Activated CD8-positive, alpha-beta memory T cell treated with anti-CD3 and anti-CD28 coated beads for 36 hours (primary cell): ENCODE measurements around the gene GTF2IRD1. TPM values are rescaled to one million over a fixed set of nuclear protein-coding genes. Genes with fewer than 3 reads are reported as not detected.
"Not testable (repeated sequence)": the region's sequence is repeated elsewhere in the genome, so short reads cannot be mapped to it uniquely, and the experiment has no call there.

ENCODE experiments used
- CTCF ChIA-PET: fragments of 350-600 bp; sonication (Branson Sonifier 250); formaldehyde crosslinking; loops from one replicate; lab custom pipeline; 2021; ENCODE audit warnings: antibody characterized with exemption; lab: Charles Lee
- POLR2A ChIA-PET: fragments of 350-600 bp; sonication (Branson Sonifier 250); formaldehyde crosslinking; loops from one replicate; lab custom pipeline; 2021; ENCODE audit warnings: antibody characterized with exemption; lab: Charles Lee
- total RNA-seq, 2 experiments: library from RNA; stranded (reverse); gene quantifications; one replicate each; pipeline ENCODE4 v1.2.3, GENCODE V29; 2021

Gene GTF2IRD1
- total RNA-seq, 2 experiments from 2014 or later: 0.67 to 1.2 TPM

DNA sequence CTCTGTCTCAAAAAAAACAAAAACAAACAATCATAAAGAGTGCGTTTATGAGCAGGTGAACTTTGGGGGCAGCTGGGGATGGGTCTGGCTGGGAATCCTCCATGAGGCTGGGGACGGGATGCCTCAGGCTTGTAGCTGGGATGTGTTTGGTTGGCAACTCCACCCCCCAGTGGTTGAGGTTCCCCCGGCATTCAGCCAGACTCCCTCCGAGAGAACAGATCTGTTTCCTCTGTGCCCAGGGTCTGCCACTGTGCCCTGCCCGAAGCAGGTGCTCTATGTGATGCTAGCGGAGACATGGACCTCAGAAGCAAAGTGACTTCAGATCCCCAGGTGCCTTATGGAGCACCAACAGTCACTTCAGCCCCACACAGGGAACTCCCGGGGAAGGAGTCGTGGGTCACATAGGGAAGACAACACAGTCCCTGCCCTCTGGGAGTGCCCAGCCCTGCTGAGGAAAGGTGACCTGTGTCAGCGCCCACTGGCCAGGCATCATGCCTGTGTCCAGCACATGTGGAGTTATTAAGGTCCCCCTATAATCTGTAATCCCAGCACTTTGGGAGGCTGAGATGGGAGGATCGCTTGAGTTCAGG is 29.3 kb upstream of the GTF2IRD1 start:
- POLR2A ChIA-PET: no interaction called here
- CTCF ChIA-PET: interaction anchor here (1.7 kb wide), 1 partner anchor 14 kb away, joined by 3 read pairs; no protein-coding TSS in a partner anchor

DNA sequence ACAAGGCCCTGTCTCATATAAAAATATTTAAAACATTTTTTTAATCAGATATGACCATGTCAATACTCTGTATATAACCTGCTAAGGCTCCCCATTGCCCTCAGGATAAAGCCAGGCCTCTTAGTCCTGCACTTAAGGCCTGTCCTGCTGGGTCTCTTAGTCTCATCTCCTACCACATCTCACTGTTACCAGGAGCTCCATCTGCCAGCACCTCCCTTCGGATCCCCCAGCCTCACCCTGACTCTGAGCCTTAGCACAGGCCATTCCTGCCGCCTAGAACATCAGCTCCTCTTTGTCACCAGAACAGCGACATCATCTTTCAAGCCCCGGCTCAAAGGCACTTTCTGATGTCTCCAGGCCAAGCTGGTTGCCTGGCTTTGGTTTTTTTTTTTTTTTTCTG is 25.7 kb upstream of the GTF2IRD1 start:
- POLR2A ChIA-PET: no interaction called here
- CTCF ChIA-PET: interaction anchor here (0.8 to 3.2 kb wide), 3 partner anchors 11 to 254 kb away, joined by 3 to 11 read pairs (median 3); partner anchors contain the start of gene EIF4H

DNA sequence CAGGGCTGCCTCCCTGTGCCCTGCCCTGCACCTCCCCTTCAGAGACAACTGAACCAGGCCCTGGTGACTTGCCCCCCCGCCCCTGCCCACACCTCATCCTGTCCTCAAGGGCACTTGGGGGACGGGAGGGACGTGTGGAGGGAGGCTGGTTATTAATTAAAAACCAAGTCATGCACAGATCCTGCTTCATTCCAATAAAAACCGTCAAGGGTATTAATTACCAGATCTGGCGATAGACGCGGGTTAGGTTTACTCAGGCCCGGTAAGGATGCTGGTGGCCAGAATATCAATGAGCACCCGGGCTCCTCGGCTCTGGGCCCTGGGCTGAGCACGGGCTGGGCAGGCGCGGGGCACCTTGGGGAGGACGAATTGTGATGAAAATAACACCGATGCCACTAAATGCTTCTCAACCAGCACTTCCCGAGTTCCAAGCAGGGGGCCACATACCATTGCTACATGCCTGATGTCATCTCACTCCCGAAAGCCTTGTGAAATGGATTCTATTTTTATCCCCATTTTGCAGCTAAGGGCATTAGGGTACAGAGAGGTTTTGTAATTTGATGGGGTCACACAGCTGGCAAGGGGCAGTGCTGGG is 24.5 kb upstream of the GTF2IRD1 start:
- CTCF ChIA-PET: no interaction called here
- POLR2A ChIA-PET: no interaction called here

DNA sequence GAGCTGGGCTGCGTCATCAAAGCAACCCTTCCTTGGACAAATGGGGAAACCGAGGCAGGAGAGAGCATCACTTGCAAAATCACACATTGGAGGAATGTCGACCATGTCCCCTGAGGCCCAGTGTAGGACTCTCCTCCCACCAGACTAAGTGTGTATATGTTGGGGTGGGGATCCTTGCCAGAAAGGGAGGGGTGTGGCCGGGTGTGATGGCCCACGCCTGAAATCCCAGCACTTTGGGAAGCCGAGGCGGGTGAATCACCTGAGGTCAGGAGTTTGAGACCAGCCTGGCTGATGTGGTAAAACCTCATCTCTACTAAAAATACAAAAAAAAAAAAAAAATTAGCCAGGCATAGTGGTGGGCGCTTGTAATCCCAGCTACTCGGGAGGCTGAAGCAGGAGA is 23.3 kb upstream of the GTF2IRD1 start:
- POLR2A ChIA-PET, CTCF ChIA-PET: not testable (repeated sequence)

DNA sequence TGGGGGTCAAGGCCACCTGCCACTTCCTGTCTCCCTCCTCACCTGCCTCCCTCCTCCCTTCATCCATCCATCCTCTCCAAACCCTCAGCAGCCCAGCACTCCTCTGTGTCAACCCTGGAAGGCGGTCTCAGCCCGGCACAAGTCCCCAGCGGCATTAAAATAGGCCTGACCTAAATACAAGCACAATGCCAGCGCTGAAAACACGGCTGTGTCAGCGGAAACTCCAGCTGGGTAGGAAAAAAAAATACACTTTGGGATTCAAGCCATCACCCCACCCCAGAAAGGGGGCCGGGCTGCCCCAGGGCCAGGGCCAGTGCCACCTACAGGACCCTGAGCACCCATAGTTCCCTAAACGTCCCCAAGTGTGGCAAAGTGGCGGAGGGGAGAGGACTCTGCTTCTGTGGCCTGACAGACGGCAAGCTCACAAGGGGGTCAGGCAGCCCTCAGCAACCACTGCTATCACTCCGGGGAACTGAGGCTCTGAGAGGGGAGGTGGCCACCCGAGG is 22.7 kb upstream of the GTF2IRD1 start:
- ChIA-PET POLR2A (no interaction called here), CTCF (no interaction called here)

DNA sequence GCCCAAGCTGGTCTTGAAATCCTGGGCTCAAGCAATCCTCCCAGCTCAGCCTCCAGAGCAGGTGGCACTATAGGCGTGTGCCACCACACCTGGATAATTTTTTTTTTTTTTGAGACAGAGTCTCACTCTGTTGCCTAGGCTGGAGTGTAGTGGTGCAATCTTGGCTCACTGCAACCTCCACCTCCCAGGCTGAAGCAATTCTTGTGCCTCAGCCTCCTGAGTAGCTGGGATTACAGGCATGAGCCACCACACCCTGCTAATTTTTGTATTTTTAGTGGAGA is 16.5 kb upstream of the GTF2IRD1 start:
- CTCF ChIA-PET: interaction anchor here (0.8 kb wide), 1 partner anchor 328 kb away, joined by 5 read pairs; no protein-coding TSS in a partner anchor
- POLR2A ChIA-PET: not testable (repeated sequence)

DNA sequence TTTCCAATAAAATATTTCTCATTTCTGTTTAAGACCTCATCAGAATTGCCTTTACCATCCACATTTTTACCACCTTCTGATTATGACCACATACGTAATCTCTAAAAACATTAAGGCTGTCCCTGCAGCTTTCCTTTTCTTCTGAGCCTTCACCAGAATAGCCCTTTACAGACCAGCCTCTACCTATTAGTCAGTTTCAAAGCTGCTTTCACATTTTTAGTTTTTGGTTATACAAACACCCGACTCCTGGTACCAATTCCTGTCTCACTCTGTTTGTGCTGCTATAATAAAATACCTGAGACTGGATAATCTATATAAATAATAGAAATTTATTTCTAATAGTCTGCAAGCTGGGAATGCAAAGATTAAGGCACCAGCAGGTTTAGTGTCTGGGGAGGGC is 15.4 kb upstream of the GTF2IRD1 start:
- POLR2A ChIA-PET: no interaction called here

DNA sequence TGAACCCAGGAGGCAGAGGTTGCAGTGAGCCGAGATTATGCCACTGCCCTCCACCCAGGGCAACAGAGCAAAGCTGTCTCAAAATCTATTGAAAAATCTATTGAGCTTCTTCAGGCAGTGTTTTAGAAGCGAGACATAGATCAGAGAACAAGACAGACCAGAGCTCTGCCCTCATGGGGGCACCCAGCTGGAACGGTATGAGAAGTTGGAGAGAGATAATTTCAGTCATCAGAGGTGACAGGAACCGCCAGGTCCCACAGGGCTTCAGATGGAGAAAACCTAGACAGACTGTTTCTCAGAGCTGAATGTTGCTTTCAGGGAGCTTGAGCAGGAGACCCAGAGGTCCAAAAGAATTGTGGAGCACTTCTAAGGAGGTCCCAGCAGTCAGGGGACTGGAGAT is 14.2 kb upstream of the GTF2IRD1 start:
- POLR2A ChIA-PET: no interaction called here
- CTCF ChIA-PET: interaction anchor here (2.2 kb wide), 1 partner anchor 10 kb away, joined by 6 read pairs; no protein-coding TSS in a partner anchor

More for the DNA sequence above, 15.4 kb upstream of the GTF2IRD1 start:
- CTCF ChIA-PET: interaction anchor here (2.2 kb wide), 1 partner anchor 12 kb away, joined by 6 read pairs; no protein-coding TSS in a partner anchor

DNA sequence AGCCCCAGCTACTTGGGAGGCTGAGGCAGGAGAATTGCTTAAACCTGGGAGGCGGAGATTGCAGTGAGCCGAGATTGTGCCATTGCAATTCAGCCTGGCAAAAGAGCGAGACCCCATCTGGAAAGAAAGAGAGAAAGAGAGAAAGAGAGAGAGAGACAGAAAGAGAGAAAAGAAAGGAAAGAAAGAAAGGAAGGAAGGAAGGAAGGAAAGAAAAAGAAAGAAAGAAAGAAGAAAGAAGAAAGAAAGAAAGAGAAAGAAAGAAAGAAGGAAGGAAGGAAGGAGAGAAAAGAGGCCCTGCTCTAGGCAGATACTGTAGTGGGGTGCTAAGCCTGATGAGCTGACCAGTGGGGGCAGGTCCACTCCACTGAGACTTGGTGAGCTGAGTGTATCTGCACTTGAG is 13.6 kb upstream of the GTF2IRD1 start:
- CTCF ChIA-PET: interaction anchor here (2.2 kb wide), 1 partner anchor 10 kb away, joined by 6 read pairs; no protein-coding TSS in a partner anchor
- POLR2A ChIA-PET: not testable (repeated sequence)

DNA sequence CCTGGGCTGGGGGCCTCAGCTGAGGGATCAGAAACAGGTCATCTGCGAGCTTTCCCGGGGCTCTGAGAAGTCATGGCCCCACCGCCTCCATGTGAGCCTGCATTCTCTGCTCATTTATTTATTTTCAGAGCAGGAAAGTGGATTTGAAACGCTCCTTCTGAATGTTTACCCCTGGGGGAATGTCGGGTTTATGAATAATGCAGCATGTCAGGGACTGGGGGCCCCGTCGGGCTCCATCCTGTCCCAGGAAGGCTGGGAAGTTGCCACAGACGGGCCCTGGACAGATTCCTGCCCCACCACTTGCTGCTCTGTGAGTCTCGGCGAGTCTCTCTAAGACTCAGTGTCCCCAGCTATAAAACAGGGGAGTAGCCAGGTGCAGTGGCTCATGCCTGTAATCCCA is 11.9 kb upstream of the GTF2IRD1 start:
- CTCF ChIA-PET: no interaction called here
- POLR2A ChIA-PET: no interaction called here

DNA sequence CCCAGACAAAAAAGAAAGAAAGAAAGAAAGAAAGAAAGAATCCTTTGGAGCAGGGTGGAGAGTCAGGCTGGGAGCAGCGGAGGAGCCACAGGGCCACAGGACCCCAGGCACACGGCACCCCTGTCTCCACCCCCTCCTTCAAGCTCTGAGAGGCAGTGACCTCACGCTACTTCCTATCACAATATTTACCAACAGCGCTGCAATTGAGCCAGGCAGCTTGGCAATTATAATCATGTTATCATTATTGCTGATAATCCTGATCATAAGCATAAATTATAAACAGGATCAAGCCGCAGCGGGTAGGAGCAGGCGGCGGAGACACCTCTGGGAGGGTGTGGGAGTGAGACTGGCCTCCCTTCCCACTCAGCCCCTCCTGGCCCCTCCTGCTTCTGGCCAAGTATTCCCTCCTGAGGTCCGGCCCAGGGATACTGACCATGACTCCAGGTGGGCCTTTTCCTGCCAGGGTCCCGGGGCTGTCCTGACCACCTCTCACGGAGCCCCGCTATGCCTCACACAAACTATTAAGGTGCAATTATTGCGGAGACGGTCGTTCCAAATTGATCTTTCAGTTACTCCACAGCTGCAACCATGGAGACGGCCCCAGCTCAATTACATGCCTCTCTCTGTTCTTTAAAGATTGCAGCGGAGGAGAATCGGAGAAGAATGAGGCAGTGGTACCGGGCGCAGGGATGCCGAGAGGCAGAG is 10.0 kb upstream of the GTF2IRD1 start:
- POLR2A ChIA-PET: no interaction called here
- CTCF ChIA-PET: interaction anchor here (1.1 kb wide), 1 partner anchor 9 kb away, joined by 3 read pairs; no protein-coding TSS in a partner anchor

DNA sequence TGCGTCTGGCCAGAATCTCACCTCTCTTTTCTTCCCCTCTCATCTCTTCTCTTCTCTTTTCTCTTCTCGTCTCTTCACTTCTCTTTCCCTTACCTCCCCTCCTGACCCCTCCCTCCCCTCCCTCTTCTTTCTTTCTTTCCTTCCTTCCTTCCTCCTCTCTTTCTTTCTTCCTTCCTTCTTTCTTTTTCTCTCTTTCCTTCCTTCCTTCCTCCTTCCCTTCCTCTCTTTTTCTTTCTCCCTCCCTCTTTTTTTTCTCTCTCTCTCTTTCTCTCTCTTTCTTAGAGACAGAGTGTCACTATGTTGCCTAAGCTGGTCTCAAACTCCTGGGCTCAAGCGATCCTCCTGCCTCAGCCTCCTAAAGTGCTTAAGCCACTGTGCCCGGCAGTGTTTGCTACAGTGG is 4.6 kb upstream of the GTF2IRD1 start:
- ChIA-PET POLR2A (no interaction called here), CTCF (interaction anchor here (0.8 to 1.5 kb wide), 3 partner anchors 10 to 31 kb away, joined by 3 to 6 read pairs (median 3); no protein-coding TSS in a partner anchor)

DNA sequence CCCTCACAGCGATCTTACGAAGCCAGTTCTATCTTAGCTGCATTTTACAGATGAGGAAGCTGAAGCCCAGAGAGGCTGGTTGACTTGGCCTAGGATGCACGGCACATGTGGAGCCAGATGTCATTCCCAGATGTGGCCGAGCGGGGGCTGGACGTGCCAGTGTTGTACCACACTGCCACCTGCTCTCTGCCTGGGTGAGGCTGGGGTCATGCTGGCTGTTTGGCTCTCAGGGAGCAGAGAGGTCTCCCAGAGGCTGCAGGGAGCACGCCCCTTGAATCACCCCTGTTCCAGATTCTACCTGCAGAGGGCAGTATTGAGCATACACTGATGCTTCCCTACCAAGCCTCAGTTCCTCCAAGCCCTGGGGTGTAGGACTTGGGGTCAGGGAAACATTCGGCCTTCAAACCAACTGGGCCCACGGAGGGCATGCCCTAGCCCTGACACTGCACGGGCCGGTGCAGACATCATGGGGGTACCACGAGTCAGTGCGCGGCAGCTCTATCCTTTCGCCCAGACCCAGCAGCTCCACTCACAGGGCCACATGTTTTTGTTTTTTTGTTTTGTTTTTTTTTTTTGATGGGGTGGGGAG is 3.8 kb upstream of the GTF2IRD1 start:
- ChIA-PET CTCF (interaction anchor here (0.7 to 1.5 kb wide), 6 partner anchors 9 to 260 kb away, joined by 3 to 6 read pairs (median 4); no protein-coding TSS in a partner anchor), POLR2A (interaction anchor here (0.6 kb wide), 1 partner anchor 13 kb away, joined by 3 read pairs; no protein-coding TSS in a partner anchor)

DNA sequence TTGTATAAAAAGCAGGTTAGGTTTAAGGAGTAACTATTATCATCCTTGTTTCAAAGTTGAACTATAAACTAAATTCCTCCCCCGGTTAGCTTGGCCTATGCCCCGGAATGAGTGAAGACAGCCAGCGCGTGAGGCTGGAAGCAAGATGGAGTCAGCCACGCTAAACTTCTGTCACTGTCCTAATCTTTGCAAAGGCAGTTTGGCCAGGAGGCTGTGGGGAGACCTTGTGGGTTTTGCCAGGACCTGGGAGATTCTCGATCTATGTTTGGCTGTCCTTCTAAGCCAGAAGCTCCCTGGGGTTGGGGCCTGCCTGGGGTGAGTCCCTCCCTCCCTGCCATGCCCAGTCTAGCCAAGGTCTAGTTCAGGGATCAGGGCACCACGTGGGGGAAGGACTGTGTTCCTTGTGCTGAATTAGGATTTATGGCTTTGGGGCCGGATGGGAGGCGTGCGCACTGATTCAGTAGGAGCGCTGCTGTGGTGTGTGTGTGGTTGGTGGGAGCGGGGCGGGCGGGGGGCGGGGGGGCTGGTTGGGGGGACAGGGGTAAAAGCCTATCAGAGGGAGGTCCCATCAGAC is 871 bp upstream of the GTF2IRD1 start:
- ChIA-PET POLR2A (no interaction called here), CTCF (interaction anchor here (0.9 kb wide), 1 partner anchor 9 kb away, joined by 3 read pairs; no protein-coding TSS in a partner anchor)

DNA sequence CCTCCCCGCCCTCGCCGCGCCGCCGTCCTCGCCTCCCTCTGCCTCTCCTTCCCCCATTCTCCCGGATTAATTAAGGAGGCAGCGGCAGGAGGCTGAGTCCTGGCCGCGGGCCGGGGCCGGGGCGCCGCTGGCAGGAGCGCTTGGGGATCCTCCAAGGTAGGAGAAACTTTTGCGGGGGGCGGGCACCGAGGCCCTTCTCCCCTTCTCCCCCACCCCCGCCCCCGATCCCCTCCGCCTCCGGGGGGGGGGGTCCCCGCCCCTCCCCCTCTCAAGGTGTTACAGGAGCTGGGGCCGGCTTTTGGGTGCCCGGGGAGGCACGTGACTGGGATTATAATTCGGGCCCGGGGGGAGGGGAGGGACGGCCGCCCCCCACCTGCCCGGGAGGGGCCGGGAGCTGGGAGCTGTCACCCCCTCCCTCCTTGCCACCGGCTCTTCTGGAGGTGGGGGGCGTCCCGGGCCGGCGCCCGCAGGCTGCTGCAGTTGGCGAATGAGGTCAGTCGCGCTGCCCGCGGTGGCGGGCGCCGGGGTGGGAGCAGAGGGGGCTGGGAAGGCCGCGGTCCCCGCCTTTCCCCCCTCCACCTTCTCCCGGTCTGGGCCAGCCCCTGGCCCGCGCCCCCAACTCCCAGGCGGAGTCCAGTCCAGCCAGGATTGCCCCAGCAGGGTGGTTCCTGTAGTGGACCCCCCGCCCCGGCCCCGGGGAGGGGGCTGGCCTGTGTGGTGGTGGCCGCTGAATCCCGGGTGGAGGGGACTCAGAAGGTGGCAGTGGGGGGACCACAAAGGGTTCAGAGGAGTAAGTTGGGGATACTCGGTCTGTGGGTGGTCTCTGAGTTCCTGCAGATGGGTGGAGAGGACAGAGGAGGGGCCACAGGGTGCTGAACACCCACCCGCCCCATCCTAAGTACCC is 567 bp downstream of the GTF2IRD1 start:
- CTCF ChIA-PET: no interaction called here
- POLR2A ChIA-PET: interaction anchor here (0.6 kb wide), 1 partner anchor 639 kb away, joined by 3 read pairs; no protein-coding TSS in a partner anchor

DNA sequence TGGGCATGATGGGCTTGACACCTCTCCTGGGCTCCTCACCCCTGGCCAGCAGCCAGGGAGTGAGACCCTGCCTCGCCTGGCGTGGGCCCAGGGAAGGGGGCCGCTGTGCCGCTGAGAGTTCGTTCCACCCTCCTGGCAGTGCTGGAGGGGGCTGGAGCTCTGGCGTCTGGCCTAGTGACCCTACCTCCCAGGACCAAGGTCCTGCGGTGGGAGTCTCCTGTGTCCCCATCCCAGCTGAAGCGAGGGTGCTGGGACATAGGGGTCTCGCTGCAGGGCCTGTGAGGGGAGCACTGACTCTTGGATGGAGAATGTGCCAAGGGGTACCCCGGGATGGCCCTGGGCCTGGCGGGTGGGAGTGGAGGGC is 1.2 kb downstream of the GTF2IRD1 start:
- ChIA-PET CTCF (no interaction called here), POLR2A (no interaction called here)

DNA sequence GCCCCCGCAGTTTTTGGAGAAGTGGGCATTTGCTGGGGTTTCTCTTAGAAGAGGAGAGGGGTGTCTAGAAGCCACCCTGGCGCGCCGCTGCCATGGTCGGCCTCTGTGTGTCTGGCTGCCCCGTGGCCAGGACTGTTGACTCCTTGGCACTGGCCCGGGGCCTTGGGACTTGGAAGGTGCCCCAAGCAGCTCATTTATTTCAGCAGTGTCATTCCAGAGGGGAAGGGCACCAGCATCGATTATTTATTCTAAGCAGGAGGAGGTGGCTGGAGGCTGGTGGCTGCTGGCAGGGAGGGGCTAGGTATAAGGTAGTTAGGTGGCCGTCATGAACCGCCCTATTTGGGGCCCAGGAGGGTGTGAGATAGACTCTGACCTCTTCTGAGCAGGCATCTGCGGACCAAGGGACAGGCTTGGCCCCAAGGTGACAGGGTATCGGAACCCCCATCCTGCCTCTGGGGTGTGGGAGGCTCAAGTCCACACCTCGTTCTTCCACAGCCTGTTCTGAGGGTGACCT is 1.6 kb downstream of the GTF2IRD1 start:
- ChIA-PET POLR2A (no interaction called here), CTCF (no interaction called here)

DNA sequence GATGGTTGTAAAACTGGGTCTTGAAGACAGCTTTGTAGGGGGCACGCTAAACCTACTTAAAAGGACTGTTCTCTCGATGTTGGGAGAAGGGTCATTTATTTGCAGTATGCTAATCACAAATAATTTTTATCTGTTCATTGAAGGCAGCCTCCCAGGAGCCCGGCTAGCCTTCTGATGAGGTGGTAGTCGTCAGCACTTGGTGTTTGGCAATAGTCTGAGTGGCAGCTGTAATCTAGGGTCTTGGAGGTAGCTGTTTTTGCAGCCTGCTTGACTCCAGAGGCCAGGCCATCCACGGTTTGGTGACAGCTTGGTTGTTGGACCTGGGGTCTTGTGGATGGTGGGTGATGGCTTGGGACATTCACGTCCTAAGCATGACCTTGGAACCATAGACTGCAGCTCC is 2.2 kb downstream of the GTF2IRD1 start:
- ChIA-PET CTCF (no interaction called here), POLR2A (no interaction called here)
